ENCODE data around the gene UNC5B.

- no peak for TF ChIP-seq EP300 (IDR thresholded peaks at IDR 0.05)
- TF ChIP-seq, protein P1, sequence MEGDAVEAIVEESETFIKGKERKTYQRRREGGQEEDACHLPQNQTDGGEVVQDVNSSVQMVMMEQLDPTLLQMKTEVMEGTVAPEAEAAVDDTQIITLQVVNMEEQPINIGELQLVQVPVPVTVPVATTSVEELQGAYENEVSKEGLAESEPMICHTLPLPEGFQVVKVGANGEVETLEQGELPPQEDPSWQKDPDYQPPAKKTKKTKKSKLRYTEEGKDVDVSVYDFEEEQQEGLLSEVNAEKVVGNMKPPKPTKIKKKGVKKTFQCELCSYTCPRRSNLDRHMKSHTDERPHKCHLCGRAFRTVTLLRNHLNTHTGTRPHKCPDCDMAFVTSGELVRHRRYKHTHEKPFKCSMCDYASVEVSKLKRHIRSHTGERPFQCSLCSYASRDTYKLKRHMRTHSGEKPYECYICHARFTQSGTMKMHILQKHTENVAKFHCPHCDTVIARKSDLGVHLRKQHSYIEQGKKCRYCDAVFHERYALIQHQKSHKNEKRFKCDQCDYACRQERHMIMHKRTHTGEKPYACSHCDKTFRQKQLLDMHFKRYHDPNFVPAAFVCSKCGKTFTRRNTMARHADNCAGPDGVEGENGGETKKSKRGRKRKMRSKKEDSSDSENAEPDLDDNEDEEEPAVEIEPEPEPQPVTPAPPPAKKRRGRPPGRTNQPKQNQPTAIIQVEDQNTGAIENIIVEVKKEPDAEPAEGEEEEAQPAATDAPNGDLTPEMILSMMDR (IDR thresholded peaks at IDR 0.05) = no peak
Measured at GRCh38 chr10:71207578-71207977, 4.8 kb upstream of the UNC5B start.

All from gastroesophageal sphincter (tissue), 3 donors.